HUES6 (cell line): Measurements from ENCODE around the gene CRIP1.

Experiments
- H3K27ac ChIP-seq: 2 replicates; pipeline ENCODE4 v1.7.0; 2013; ENCODE audit warnings: low read depth, mild to moderate bottlenecking, low read length, inconsistent platforms
- H3K27me3 ChIP-seq: 2 replicates; pipeline ENCODE4 v1.6.1; 2013; ENCODE audit warnings: low read length; ENCODE audit not compliant: control insufficient read depth, insufficient read depth
- H3K36me3 ChIP-seq: 2 replicates; pipeline ENCODE4 v1.6.1; 2013; ENCODE audit warnings: low read length; ENCODE audit not compliant: control insufficient read depth, insufficient read depth
- H3K4me1 ChIP-seq: 2 replicates; pipeline ENCODE4 v1.6.1; 2013; ENCODE audit warnings: low read length; ENCODE audit not compliant: control insufficient read depth, insufficient read depth
- H3K4me3 ChIP-seq: 2 replicates; pipeline ENCODE4 v1.5.1; 2013; ENCODE audit warnings: low read depth, low read length
- H3K9ac ChIP-seq: one replicate; pipeline ENCODE4 v1.6.1; 2013; ENCODE audit warnings: mild to moderate bottlenecking, low read length
- H3K9me3 ChIP-seq: 2 replicates; pipeline ENCODE4 v1.6.1; 2013; ENCODE audit warnings: low read depth, low read length; ENCODE audit not compliant: control insufficient read depth, insufficient read depth

CRIP1 gene

GRCh38 chr14:105465209-105466031, 21.3 kb upstream of the CRIP1 start:
- peaks cover 89% of the 10 kb centered on the region for H3K36me3 ChIP-seq
- H3K27ac ChIP-seq, result peak overlapping the region; percentile 61
- peaks cover 14% of the 10 kb centered on the region; the same call in 1 of the 2 replicates for H3K4me1 ChIP-seq
- no peaks in the 10 kb centered on the region for H3K27me3 ChIP-seq
- no peaks in the 10 kb centered on the region for H3K9me3 ChIP-seq
- no peak overlapping the region for H3K9ac ChIP-seq
- no peak overlapping the region for H3K4me3 ChIP-seq

- Histone ChIP-seq H3K4me3 (no peak overlapping the region), H3K27ac (no peak overlapping the region; the same call in 1 of the 2 replicates), H3K9me3 (no peaks in the 10 kb centered on the region), H3K4me1 (peaks cover 17% of the 10 kb centered on the region; the same call in 1 of the 2 replicates), H3K27me3 (no peaks in the 10 kb centered on the region), H3K9ac (no peak overlapping the region), H3K36me3 (peaks cover 76% of the 10 kb centered on the region)
Measured at GRCh38 chr14:105466531-105467248, 20.0 kb upstream of the CRIP1 start.

- no peak overlapping the region for H3K9ac ChIP-seq
Measured at GRCh38 chr14:105467249-105467941, 19.3 kb upstream of the CRIP1 start.

GRCh38 chr14:105467942-105468471, 18.7 kb upstream of the CRIP1 start:
- Histone ChIP-seq H3K27ac (no peak overlapping the region), H3K4me1 (peaks cover 17% of the 10 kb centered on the region; the same call in 1 of the 2 replicates), H3K9me3 (no peaks in the 10 kb centered on the region), H3K27me3 (no peaks in the 10 kb centered on the region), H3K36me3 (peaks cover 64% of the 10 kb centered on the region), H3K4me3 (no peak overlapping the region), H3K9ac (no peak overlapping the region)

More at GRCh38 chr14:105467249-105467941, 19.3 kb upstream of the CRIP1 start:
- peaks cover 17% of the 10 kb centered on the region; the same call in 1 of the 2 replicates for H3K4me1 ChIP-seq
- no peaks in the 10 kb centered on the region for H3K27me3 ChIP-seq
- H3K27ac ChIP-seq, result no peak overlapping the region
- H3K4me3 ChIP-seq, result no peak overlapping the region
- no peaks in the 10 kb centered on the region for H3K9me3 ChIP-seq
- peaks cover 70% of the 10 kb centered on the region for H3K36me3 ChIP-seq

DNA sequence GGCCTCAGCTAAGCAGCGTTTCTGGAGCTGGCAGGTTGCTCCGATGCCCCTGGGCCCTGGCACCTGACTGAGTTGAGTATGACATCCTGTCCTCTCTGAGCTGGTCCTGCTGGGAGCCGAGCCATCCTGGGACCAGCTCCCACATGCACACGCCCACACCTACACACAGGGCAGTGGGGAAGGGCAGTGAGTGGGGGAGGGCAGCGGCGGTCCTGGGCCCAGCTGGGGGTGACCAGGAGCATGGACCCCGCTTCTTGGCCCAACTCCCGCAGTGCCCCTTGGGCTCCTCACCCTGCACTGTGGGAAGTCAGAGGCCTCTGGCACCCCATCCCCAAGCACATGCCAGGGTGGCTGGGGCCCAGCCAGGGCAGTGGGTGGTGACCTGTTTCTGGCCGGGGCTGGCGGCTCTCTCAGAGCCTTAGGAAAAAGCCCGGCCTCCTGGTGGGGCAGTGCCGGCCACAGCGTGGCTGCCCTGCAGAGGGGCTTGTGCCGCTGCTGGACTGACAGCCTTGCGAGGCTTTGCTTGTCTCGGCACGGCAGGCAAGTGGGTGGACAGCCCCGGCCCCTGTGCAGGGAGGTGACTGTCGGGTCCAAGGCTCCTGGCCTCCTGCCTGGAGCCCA, 18.0 kb upstream of the CRIP1 start:
- Histone ChIP-seq H3K36me3 (peaks cover 56% of the 10 kb centered on the region), H3K4me1 (peaks cover 22% of the 10 kb centered on the region), H3K9ac (no peak overlapping the region)

GRCh38 chr14:105469456-105470349, 17.0 kb upstream of the CRIP1 start:
- no peak overlapping the region for H3K27ac ChIP-seq
- no peak overlapping the region for H3K4me3 ChIP-seq
- no peaks in the 10 kb centered on the region for H3K9me3 ChIP-seq
- peaks cover 22% of the 10 kb centered on the region for H3K4me1 ChIP-seq
- no peak overlapping the region for H3K9ac ChIP-seq
- peaks cover under 1% of the 10 kb centered on the region; the same call in 1 of the 2 replicates for H3K27me3 ChIP-seq
- H3K36me3 ChIP-seq, result peaks cover 48% of the 10 kb centered on the region

More for the DNA sequence above, 18.0 kb upstream of the CRIP1 start:
- Histone ChIP-seq H3K27ac (no peak overlapping the region), H3K27me3 (no peaks in the 10 kb centered on the region), H3K9me3 (no peaks in the 10 kb centered on the region), H3K4me3 (no peak overlapping the region)

DNA sequence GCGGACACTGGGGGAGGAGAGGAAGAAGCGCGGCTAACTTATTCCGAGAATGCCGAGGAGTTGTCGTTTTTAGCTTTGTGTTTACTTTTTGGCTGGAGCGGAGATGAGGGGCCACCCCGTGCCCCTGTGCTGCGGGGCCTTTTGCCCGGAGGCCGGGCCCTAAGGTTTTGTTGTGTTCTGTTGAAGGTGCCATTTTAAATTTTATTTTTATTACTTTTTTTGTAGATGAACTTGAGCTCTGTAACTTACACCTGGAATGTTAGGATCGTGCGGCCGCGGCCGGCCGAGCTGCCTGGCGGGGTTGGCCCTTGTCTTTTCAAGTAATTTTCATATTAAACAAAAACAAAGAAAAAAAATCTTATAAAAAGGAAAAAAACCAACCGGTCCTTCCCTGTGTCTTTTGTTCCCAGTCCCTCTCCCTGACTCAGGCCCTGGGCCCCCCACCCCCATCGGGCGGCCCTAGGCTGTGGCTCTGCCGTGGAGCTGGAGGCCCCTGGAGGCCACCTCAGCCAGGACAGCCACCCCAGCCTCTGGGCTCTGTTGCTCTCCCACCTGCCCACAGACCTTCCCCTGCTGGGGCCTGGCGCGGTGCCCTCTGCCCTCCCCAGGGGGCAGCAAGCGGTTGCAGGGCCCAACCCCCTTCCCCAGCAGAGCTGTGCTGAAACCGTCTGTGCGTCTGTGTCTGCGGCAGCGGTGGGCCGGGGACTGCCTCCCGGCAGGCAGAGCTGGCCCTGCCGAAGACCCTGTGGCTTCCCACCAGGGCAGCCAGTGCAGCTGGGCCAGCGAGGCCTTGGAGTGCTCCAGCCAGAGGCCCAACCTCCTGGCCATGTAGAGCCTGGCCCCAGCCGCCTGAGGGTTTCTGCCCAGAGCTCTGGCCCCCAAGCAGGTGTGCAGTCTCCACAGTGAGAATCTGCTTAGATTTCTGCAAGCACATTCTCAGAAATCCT, 16.1 kb upstream of the CRIP1 start:
- Histone ChIP-seq H3K4me3 (no peak overlapping the region), H3K27ac (no peak overlapping the region; the same call in 1 of the 2 replicates), H3K4me1 (peaks cover 17% of the 10 kb centered on the region), H3K9ac (no peak overlapping the region), H3K36me3 (peaks cover 38% of the 10 kb centered on the region), H3K9me3 (no peaks in the 10 kb centered on the region), H3K27me3 (peaks cover 10% of the 10 kb centered on the region)

DNA sequence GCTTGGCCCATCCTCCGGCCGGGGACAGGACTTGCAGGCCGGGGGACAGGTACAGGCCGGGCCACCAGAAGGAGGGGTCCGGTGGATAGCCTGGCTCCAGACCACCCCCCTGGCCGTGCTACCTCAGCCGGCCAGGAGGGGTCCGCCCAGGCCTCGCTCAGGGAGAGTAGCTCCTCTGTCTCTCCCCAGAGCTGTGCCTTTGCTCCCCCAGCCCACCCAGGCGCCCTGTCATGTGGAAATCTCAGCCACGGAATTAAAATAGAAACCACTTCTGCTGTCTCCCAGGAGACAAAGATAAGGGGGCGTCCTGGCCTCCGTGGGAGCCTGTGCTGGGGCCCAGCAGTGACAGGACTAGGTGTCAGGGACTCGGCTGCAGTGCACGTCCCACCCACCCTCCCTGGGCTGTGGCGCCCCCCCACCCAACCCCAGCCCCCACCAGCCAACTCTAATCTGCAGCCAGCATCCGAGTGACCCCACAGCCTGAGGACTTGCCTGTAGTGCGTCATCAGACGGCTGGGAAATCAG, 15.3 kb upstream of the CRIP1 start:
- no peak overlapping the region for H3K9ac ChIP-seq
- peaks cover 17% of the 10 kb centered on the region for H3K27me3 ChIP-seq
- H3K36me3 ChIP-seq, result peaks cover 35% of the 10 kb centered on the region
- H3K4me3 ChIP-seq, result no peak overlapping the region
- no peaks in the 10 kb centered on the region for H3K9me3 ChIP-seq
- no peak overlapping the region for H3K27ac ChIP-seq
- peaks cover 21% of the 10 kb centered on the region for H3K4me1 ChIP-seq
